Esophagus (tissue), 2 donors: ENCODE measurements around the gene MED12L. TPM values are rescaled to one million over a fixed set of nuclear protein-coding genes. Genes with fewer than 3 reads are reported as not detected.
A peak's percentile ranks its signal among the peaks of the same experiment; 100 is the strongest.

Source experiments
- H3K27ac ChIP-seq, 2 donors: one replicate each; pipeline ENCODE4 v1.5.1; 2013; ENCODE audit warnings: low read depth in 2 of 2, mild to moderate bottlenecking in 2 of 2, inconsistent platforms in 1 of 2, low read length in 1 of 2, moderate library complexity in 1 of 2
- H3K27me3 ChIP-seq, 2 donors: one replicate each; pipeline ENCODE4 v1.6.1; 2013; ENCODE audit warnings: low read length in 2 of 2, control low read depth in 1 of 2, mild to moderate bottlenecking in 1 of 2; ENCODE audit not compliant: insufficient read depth in 2 of 2, control insufficient read depth in 1 of 2
- H3K36me3 ChIP-seq, 2 donors: one replicate each; pipeline ENCODE4 v1.6.1; 2013; ENCODE audit warnings: low read length in 1 of 2; ENCODE audit not compliant: control insufficient read depth in 2 of 2, insufficient read depth in 2 of 2
- H3K4me1 ChIP-seq, 2 donors: one replicate each; pipeline ENCODE4 v1.6.1; 2013; ENCODE audit warnings: low read length in 1 of 2; ENCODE audit not compliant: control insufficient read depth in 2 of 2, insufficient read depth in 2 of 2
- H3K4me3 ChIP-seq, 2 donors: one replicate each; pipeline ENCODE4 v1.5.1; 2013; ENCODE audit warnings: low read length in 2 of 2, mild to moderate bottlenecking in 2 of 2, low read depth in 1 of 2, moderate library complexity in 1 of 2
- H3K9me3 ChIP-seq, 2 donors: one replicate each; pipeline ENCODE4 v1.6.1; 2013; ENCODE audit warnings: mild to moderate bottlenecking in 2 of 2, low read depth in 1 of 2, low read length in 1 of 2, moderate library complexity in 1 of 2; ENCODE audit not compliant: control insufficient read depth in 2 of 2, insufficient read depth in 1 of 2
- WGBS, 2 donors: extraction: QIAGEN DNeasy Blood & Tissue Kit; methylation state at CpG; one replicate each; pipeline ENCODE4 v1.1.7; 2013; 5-methylcytosine and 5-hydroxymethylcytosine counted together
- polyA plus RNA-seq, 2 donors: library from polyadenylated mRNA; stranded (reverse); fragments of 200-250 nt; gene quantifications; one replicate each; pipeline ENCODE4 v1.2.3, GENCODE V29; 2013
- donor health status: healthy with polysubstance abuse.
- donor health status: Bipolar disorder and iron deficiency.

Gene MED12L
- polyA plus RNA-seq, 2 donors = 0.05 to 0.08 TPM

DNA sequence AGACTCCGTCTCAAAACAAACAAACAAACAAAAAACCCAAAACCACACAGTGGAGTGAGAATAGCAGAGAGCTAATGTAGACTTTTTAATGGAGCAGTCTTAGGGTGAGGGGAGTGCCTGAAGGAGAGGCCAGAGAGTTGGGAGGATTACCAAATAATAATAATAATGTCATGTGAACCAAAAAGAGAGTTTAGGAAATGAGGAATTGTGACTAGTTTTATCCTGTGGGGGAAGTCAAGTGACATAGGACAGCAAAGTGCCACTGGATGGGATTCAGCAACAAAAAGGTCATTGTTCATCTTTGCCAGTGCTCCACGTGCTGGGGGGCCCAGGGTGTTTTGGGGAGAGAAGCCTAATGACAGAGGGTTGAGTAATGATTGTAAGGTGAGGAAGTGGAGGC, 218.3 kb downstream of the MED12L start:
- Histone ChIP-seq H3K36me3 (peaks cover 0 to 1% of the 10 kb centered on the region in 2 donors), H3K4me1 (peaks cover 4 to 5% of the 10 kb centered on the region in 2 donors), H3K9me3 (no peaks in the 10 kb centered on the region), H3K27ac (no peak overlapping the region), H3K4me3 (no peak overlapping the region), H3K27me3 (no peaks in the 10 kb centered on the region)
- WGBS, 2 donors = 75 to 76% methylated on average over 2 of the region's 2 CpGs

DNA sequence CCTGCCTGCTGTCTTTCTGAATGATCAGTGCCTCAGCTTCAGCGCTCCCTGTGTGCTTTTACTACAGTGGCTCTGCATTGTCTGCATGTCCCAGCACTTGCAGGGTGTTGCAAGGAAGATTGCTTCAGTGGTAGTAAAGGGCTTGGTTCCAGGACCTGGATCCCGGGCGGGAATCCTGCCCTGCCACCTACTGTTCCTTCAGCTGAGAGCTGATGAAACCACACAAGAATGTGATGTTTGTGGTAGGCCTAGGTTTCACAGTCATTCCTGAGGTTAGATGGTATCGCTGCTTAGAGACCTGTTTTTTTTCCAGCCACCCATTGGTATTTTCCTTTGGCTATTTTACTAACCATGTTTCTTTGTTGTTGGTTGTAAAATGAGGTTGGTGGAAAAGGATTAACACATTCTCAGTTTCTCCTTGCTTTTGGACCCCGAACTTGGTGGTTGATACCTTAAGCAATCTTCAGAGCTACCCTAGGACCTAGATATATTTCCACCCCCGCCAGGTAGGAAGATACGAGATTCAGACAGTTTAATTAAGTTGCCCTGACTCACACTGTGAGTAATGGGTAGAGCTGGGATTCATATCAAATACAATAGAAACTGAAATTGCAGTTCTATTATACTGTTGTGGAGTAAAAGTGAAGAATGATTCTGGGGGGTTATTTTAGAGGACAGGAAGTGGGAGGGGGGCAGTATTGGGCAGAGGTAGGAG, 219.8 kb downstream of the MED12L start:
- Histone ChIP-seq H3K9me3 (no peaks in the 10 kb centered on the region), H3K27ac (peak overlapping the region; percentile 82 to 89), H3K36me3 (peaks cover 0 to 4% of the 10 kb centered on the region in 2 donors), H3K4me1 (peaks cover 4 to 5% of the 10 kb centered on the region in 2 donors), H3K27me3 (no peaks in the 10 kb centered on the region), H3K4me3 (no peak overlapping the region)
- WGBS, 2 donors = 40 to 51% methylated on average over 7 of the region's 7 CpGs

DNA sequence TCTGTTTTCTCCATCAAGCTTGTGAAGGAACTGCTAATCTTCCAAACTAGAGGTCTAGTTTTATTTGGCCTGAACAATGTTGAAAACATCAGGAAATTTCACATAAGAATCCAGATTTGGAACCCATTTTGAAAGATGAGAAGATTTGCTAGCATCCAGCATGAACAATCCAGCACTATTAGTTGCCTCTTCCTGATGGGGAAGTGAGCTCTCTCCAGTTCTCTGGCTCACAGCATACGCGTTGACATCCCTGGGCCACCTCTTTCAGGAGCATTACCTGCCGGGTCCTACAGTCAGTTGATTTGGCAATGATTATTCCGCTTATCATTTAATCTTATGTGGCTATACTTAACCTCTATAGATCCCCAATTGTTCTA, 220.3 kb downstream of the MED12L start:
- H3K27ac ChIP-seq = peak overlapping the region; percentile 82 to 89
- 80 to 86% methylated on average over 4 of the region's 4 CpGs for WGBS, 2 donors
- H3K27me3 ChIP-seq = no peaks in the 10 kb centered on the region
- H3K4me3 ChIP-seq = no peak overlapping the region
- peaks cover 0 to 3% of the 10 kb centered on the region in 2 donors for H3K36me3 ChIP-seq
- peaks cover 4 to 5% of the 10 kb centered on the region in 2 donors for H3K4me1 ChIP-seq
- H3K9me3 ChIP-seq = no peaks in the 10 kb centered on the region

DNA sequence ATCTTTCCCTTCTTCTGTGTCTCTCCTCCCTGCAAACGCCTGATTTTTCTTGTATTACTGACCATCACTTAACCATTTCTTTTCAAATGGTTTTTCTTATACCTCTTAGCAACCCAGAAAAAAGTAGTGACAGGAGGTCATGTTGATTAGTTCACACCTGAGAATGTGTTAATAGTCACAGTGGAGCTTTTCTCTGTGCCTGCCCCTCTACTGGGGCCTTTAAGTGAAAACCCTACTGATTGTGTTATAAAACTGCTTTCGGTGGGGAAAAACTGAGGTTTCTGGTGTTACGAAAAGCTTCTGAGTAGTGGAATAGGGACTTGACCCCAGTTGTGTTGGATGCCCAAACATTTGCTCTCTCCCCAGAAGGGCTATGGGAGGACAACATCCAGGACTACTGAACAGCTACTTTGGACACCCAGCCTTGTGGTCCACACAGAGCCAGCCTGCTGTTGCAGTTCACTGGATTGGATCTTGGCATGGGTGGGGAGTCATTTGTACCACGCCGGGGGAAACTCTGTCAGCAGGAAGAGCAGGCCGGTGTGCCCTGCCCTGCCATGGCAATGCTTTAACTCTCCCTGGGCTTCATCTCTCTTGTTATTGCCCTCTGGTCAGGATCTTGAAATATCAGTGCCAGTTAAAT, 220.8 kb downstream of the MED12L start:
- Histone ChIP-seq H3K36me3 (peaks cover 0 to 3% of the 10 kb centered on the region in 2 donors), H3K27ac (peak overlapping the region; percentile 45 to 83), H3K27me3 (no peaks in the 10 kb centered on the region), H3K9me3 (no peaks in the 10 kb centered on the region), H3K4me1 (peaks cover 4 to 5% of the 10 kb centered on the region in 2 donors), H3K4me3 (no peak overlapping the region)
- WGBS, 2 donors = 72 to 86% methylated on average over 6 of the region's 6 CpGs

DNA sequence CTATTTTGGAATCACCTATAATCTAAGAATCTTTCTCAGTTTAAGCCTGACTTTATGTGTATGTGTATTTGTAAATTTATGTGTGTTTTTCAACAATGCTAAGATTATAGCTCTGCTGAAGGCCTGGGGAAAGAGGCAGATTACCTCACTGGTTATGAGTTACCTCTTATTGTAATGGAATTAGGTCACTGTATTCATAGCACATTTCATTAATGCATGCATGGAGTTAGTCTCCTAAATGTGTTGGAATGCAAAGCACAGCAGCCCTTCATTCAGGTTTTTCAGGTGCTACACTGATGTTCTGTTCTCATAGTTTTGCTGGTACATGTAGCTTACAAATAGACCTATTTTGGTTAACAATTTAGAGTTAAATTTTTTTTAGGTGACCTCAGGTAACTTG, 221.7 kb downstream of the MED12L start:
- Histone ChIP-seq H3K27ac (peak overlapping the region; percentile 62 to 93), H3K36me3 (peaks cover 0 to 3% of the 10 kb centered on the region in 2 donors), H3K4me1 (peaks cover 4 to 5% of the 10 kb centered on the region in 2 donors), H3K27me3 (no peaks in the 10 kb centered on the region), H3K4me3 (no peak overlapping the region), H3K9me3 (no peaks in the 10 kb centered on the region)

DNA sequence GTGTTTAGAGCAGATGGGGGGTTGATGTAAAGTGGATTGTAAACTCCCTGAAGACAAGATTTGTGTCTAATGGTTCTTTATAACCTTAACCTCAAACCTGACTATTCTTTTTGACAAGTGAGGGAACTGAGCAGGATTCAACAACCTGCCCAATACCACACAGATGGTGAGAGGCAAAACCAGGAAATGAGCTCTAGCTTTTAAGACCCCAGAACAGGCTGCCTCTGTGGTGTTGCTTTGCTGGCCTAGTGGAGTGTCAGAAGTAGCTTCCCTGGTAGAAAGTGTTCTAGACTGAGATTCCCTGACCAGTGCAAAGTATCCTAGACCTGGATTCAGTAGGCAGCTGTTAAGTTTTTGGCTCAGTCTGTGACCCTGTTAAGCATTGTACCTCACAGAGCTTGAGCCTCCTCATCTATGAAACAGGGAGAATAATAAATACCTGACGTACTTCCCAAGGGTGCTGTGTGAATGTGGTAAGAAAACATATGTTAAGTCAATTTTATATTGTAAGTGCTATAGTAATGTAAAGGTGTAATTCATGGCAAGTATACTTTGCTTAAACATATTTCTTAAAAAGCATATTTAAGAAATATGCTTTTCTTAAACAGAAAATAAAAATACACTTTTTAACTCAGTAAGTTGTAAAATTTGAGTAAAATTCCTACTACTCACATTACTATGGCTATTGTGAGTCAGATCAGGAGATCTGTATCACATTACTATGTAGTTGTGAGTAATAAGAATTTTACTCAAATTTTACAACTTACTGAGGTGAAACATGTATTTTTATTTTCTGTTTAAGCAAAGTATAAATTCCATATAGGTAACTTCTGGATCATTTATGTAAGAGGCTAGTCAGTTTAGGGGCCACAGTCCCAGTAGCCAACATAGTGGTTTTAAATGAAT, 222.4 kb downstream of the MED12L start:
- Histone ChIP-seq H3K36me3 (peaks cover 0 to 3% of the 10 kb centered on the region in 2 donors), H3K4me1 (peaks cover 4 to 5% of the 10 kb centered on the region in 2 donors), H3K9me3 (no peaks in the 10 kb centered on the region), H3K27ac (peak overlapping the region; percentile 62 to 93), H3K4me3 (no peak overlapping the region), H3K27me3 (no peaks in the 10 kb centered on the region)
- WGBS, 2 donors = 70 to 82% methylated on average over 1 of the region's 1 CpG

DNA sequence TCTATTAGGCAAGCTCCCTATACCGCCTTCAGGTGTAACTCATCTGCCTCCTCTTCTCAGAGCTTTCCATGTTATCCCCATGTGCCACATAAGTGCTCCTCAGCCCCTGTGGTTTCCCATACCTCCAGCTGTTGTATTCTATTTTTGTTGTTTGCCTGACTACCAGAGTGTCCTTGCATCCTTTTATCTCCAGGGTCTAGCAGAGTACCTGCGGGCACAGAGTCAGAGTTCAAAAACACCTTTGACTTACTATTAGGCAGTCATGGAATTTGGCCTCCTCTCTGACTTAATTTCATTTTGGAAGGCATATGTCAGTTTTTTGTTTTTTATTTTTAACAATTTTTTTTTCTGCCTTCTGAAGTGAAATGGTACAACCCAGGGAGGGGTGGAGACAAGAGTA, 224.1 kb downstream of the MED12L start:
- no peak overlapping the region for H3K4me3 ChIP-seq
- peaks cover 4 to 5% of the 10 kb centered on the region in 2 donors for H3K4me1 ChIP-seq
- WGBS, 2 donors = 97% methylated on average over 2 of the region's 2 CpGs
- no peaks in the 10 kb centered on the region for H3K9me3 ChIP-seq
- no peak overlapping the region for H3K27ac ChIP-seq
- H3K27me3 ChIP-seq = no peaks in the 10 kb centered on the region
- peaks cover 0 to 3% of the 10 kb centered on the region in 2 donors for H3K36me3 ChIP-seq

DNA sequence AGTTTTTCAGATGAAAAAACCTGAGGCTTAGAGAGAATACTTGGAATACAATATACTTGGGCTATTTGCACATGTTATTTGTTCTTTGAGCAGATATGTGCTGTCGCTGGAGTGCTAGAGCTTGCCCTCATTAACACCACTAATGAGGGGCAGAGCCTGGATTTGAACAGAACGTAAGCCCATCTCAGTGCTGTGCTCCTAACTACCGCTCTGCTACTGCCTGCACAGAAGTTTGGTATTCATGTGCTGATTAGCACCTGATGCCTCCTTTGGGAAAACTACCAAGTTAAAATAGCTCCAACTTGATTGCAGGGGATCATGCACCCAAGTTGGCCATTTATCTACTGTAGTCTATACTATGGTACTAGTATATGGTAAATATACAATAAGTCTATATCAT, 227.5 kb downstream of the MED12L start:
- whole genome bisulfite sequencing, 2 donors = 82 to 86% methylated on average over 3 of the region's 3 CpGs

DNA sequence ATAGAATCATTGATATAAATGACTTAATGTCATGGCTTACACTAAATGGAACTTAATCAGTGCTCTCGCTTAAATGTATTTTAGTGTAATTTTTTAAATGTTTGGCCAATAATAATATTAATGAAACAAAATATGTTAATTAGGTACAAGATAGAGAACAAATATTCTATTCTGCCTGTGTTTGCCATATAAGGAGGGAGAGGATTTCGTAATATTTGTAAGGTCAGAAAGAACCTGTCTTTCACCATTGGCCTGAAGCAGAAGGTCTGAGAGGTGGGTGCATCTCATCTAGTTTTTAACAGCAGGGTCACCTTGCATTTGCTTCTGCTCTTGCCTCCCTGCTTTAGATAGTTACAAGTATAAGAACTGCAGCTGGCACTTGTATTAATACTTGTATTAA, 228.7 kb downstream of the MED12L start:
- H3K4me3 ChIP-seq = peak overlapping the region in 1 of 2 donors; percentile 71

More for the DNA sequence above, 227.5 kb downstream of the MED12L start:
- H3K4me1 ChIP-seq = no peaks in the 10 kb centered on the region
- H3K36me3 ChIP-seq = peaks cover 0 to 3% of the 10 kb centered on the region in 2 donors
- H3K4me3 ChIP-seq = no peak overlapping the region
- H3K27me3 ChIP-seq = no peaks in the 10 kb centered on the region
- no peaks in the 10 kb centered on the region for H3K9me3 ChIP-seq
- H3K27ac ChIP-seq = no peak overlapping the region

More for the DNA sequence above, 228.7 kb downstream of the MED12L start:
- Histone ChIP-seq H3K4me1 (no peaks in the 10 kb centered on the region), H3K9me3 (no peaks in the 10 kb centered on the region), H3K36me3 (peaks cover 0 to 3% of the 10 kb centered on the region in 2 donors), H3K27ac (peak overlapping the region in 1 of 2 donors; percentile 5), H3K27me3 (no peaks in the 10 kb centered on the region)
- WGBS, 2 donors = 76 to 79% methylated on average over 2 of the region's 2 CpGs
